NCI-H1436 treated with DMSO at 0.1 percent for 48 hours (cell line): Measurements from ENCODE around the gene PRKAG2.

Experiments used
- DNase-seq: peaks from one replicate; lab custom pipeline; 2025; lab: John Stamatoyannopoulos, UW

The PRKAG2 gene

GRCh38 chr7:151509670-151510333 lies 367.1 kb downstream of the PRKAG2 start:
- no peak for DNase-seq

- no peak for DNase-seq
Measured at GRCh38 chr7:151508991-151509390, 367.9 kb downstream of the PRKAG2 start.

GRCh38 chr7:151507806-151508205 lies 369.1 kb downstream of the PRKAG2 start:
- DNase-seq: no peak

GRCh38 chr7:151506901-151507382 lies 370.0 kb downstream of the PRKAG2 start:
- no peak for DNase-seq
